GM23338 (cell line): ENCODE measurements around the gene RAB31. TPM values are rescaled to one million over a fixed set of nuclear protein-coding genes. Genes with fewer than 3 reads are reported as not detected.

Experiments
- ATAC-seq: fragments of 200-7000 bp; cut with Tn5 transposase; 3 replicates; pipeline ENCODE4 v1.9.1; 2020
- DNase-seq: peaks from one replicate; pipeline ENCODE4 v3.0.0-alpha.2; 2015; ENCODE audit warnings: low spot score
- H2AFZ ChIP-seq: fragments of 200-600 bp; sonication (generic); 2 replicates; pipeline ENCODE4 v1.8.0; 2016; ENCODE audit warnings: antibody characterized with exemption, mild to moderate bottlenecking, moderate library complexity
- H3F3A ChIP-seq: fragments of 200-600 bp; sonication (generic); replicated peaks from 2 replicates; pipeline ENCODE4 v1.8.0; 2017; ENCODE audit warnings: antibody characterized with exemption, mixed run types, low read depth
- H3K27ac ChIP-seq: fragments of 200-600 bp; sonication (generic); 2 replicates; pipeline ENCODE4 v1.6.1; 2016; ENCODE audit warnings: low read depth
- H3K27me3 ChIP-seq: fragments of 200-600 bp; sonication (generic); 2 replicates; pipeline ENCODE4 v1.8.0; 2016; ENCODE audit warnings: mild to moderate bottlenecking, mixed run types, moderate library complexity; ENCODE audit not compliant: insufficient read depth
- H3K36me3 ChIP-seq: fragments of 200-600 bp; sonication (generic); 2 replicates; pipeline ENCODE4 v1.8.0; 2016; ENCODE audit warnings: mild to moderate bottlenecking; ENCODE audit not compliant: insufficient read depth
- H3K4me1 ChIP-seq: fragments of 200-600 bp; sonication (generic); 2 replicates; pipeline ENCODE4 v1.8.0; 2016; ENCODE audit warnings: mild to moderate bottlenecking, moderate library complexity; ENCODE audit not compliant: insufficient read depth
- H3K4me2 ChIP-seq: fragments of 200-600 bp; sonication (generic); 2 replicates; pipeline ENCODE4 v1.7.1; 2017; ENCODE audit warnings: mixed run types
- H3K4me3 ChIP-seq: fragments of 200-600 bp; sonication (generic); 2 replicates; pipeline ENCODE4 v1.6.1; 2016; ENCODE audit warnings: mixed run types
- H3K79me2 ChIP-seq: fragments of 200-600 bp; sonication (generic); replicated peaks from 2 replicates; pipeline ENCODE4 v1.8.0; 2017; ENCODE audit warnings: mild to moderate bottlenecking; ENCODE audit not compliant: insufficient read depth
- H3K9me2 ChIP-seq: fragments of 200-600 bp; sonication (generic); 2 replicates; pipeline ENCODE4 v1.8.0; 2017; ENCODE audit not compliant: insufficient read depth
- H4K20me1 ChIP-seq: fragments of 200-600 bp; sonication (generic); replicated peaks from 2 replicates; pipeline ENCODE4 v1.8.0; 2017; ENCODE audit warnings: mild to moderate bottlenecking; ENCODE audit not compliant: insufficient read depth
- H3K27ac Mint-ChIP-seq: 2 replicates; pipeline ENCODE4 v1.8.0; 2020; ENCODE audit warnings: inconsistent platforms, mild to moderate bottlenecking, moderate library complexity, mixed read lengths
- H3K27me3 Mint-ChIP-seq: 3 replicates; pipeline ENCODE4 v1.8.0; 2022; ENCODE audit warnings: low read depth, mild to moderate bottlenecking, moderate library complexity, mixed read lengths, inconsistent platforms; ENCODE audit not compliant: insufficient read depth, poor library complexity
- H3K36me3 Mint-ChIP-seq: 3 replicates; pipeline ENCODE4 v1.8.0; 2021; ENCODE audit warnings: low read depth, mild to moderate bottlenecking, inconsistent platforms, moderate library complexity, mixed read lengths
- H3K4me1 Mint-ChIP-seq: 3 replicates; pipeline ENCODE4 v1.8.0; 2020; ENCODE audit warnings: mild to moderate bottlenecking, inconsistent platforms, mixed read lengths
- H3K4me3 Mint-ChIP-seq: 3 replicates; pipeline ENCODE4 v1.8.0; 2021; ENCODE audit warnings: moderate library complexity, mild to moderate bottlenecking, inconsistent platforms, mixed read lengths
- H3K9me3 Mint-ChIP-seq: 3 replicates; pipeline ENCODE4 v1.8.0; 2020; ENCODE audit warnings: moderate library complexity, mild to moderate bottlenecking, inconsistent platforms, mixed read lengths
- CREB1 ChIP-seq: fragments of 250-450 bp; sonication (Bioruptor Pico); IDR thresholded peaks from 2 replicates; pipeline ENCODE4 v1.5.0; 2020; ENCODE audit warnings: low read depth, mild to moderate bottlenecking, moderate library complexity
- POLR2AphosphoS5 ChIP-seq: IDR thresholded peaks from 2 replicates; pipeline ENCODE4 v1.6.1; 2016; ENCODE audit warnings: antibody characterized with exemption, low read depth
- ZNF114 ChIP-seq: fragments of 250-450 bp; sonication (Bioruptor Pico); IDR thresholded peaks from 2 replicates; pipeline ENCODE4 v1.5.0; 2020; ENCODE audit warnings: mild to moderate bottlenecking, moderate library complexity
- ZNF331 ChIP-seq: fragments of 250-450 bp; sonication (Bioruptor Pico); IDR thresholded peaks from 2 replicates; pipeline ENCODE4 v1.5.0; 2020; ENCODE audit warnings: low read depth, mild to moderate bottlenecking, moderate library complexity
- ZNF462 ChIP-seq: fragments of 250-450 bp; sonication (Bioruptor Pico); IDR thresholded peaks from 2 replicates; pipeline ENCODE4 v1.5.0; 2020; ENCODE audit warnings: mild to moderate bottlenecking, moderate library complexity
- polyA plus RNA-seq: library from polyadenylated mRNA; unstranded; fragments of >200 nt; fragmentation: Nextera tagmentation; extraction: Ambion mirVana; gene quantifications from 2 replicates; pipeline ENCODE4 v1.2.1, GENCODE V29; 2016
- total RNA-seq: library from RNA; depleted of rRNA; stranded (reverse); fragments of >200 nt; shearing (Covaris generic); gene quantifications from 2 replicates; pipeline ENCODE4 v1.2.3, GENCODE V29; 2014

RAB31 gene
- total and polyA plus RNA-seq, 2 experiments from 2014 or later: 33.8 to 46.1 TPM

GRCh38 chr18:9705183-9705829 lies 2.8 kb upstream of the RAB31 start:
- DNase-seq: no peak

More at GRCh38 chr18:9705183-9705829, 2.8 kb upstream of the RAB31 start:
- Histone ChIP-seq H3K27me3 (peaks cover 43% of the 10 kb centered on the region), H3K9me2 (no peaks in the 10 kb centered on the region), H2AFZ (no peak overlapping the region), H3K27ac (no peak overlapping the region), H3K4me3 (no peak overlapping the region), H3K36me3 (no peaks in the 10 kb centered on the region), H3K4me1 (peaks cover 18% of the 10 kb centered on the region), H3K79me2 (no peaks in the 10 kb centered on the region), H3K4me2 (no peak overlapping the region), H4K20me1 (no peaks in the 10 kb centered on the region), H3F3A (no peaks in the 10 kb centered on the region)
- H3K4me1 Mint-ChIP-seq: peaks cover 43% of the 10 kb centered on the region
- no peaks in the 10 kb centered on the region for H3K9me3 Mint-ChIP-seq
- H3K27me3 Mint-ChIP-seq: peaks cover 32% of the 10 kb centered on the region
- no peaks in the 10 kb centered on the region for H3K36me3 Mint-ChIP-seq
- no peak overlapping the region for H3K4me3 Mint-ChIP-seq
- TF ChIP-seq ZNF331 (CRISPR knock-in tag) (no peak), ZNF114 (CRISPR knock-in tag) (no peak), CREB1 (CRISPR knock-in tag) (no peak), POLR2AphosphoS5 (no peak), ZNF462 (CRISPR knock-in tag) (no peak)
- ATAC-seq: no peak
- H3K27ac Mint-ChIP-seq: no peak overlapping the region
